Measurements from ENCODE around the gene HORMAD2. TPM values are rescaled to one million over a fixed set of nuclear protein-coding genes. Genes with fewer than 3 reads are reported as not detected.
A peak's percentile ranks its signal among the peaks of the same experiment; 100 is the strongest.
"Not testable (repeated sequence)": the region's sequence is repeated elsewhere in the genome, so short reads cannot be mapped to it uniquely, and the experiment has no call there.

The HORMAD2 gene
- total RNA-seq, 1 donor from 2014 or later, result not detected

DNA sequence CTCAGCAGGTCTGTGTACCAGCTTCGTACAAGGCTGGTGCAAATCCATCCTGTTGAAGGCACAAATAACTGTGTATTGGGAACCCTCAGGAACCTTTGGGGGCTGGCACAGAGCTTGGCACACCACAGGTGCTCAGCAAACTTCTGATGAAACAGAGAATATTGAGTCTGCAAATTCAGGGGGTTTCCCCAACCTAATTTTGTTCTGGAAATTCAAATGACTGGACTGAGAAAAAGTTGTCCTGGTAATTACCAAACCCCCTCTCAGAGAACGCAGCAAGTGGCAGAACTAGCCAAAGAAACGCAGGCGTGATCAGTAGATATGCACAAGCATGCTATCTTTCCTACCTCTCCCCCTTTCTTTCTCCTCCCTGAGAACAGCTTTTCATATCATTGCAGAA is 118.7 kb downstream of the HORMAD2 start:
- no peaks in the 10 kb centered on the region for H4K20me1 ChIP-seq (ENCODE audit: low read depth)
- H3K4me1 ChIP-seq, result peaks cover 8% of the 10 kb centered on the region
- no peaks in the 10 kb centered on the region for H3K9me3 ChIP-seq (ENCODE audit: low read depth)
- Mint-ChIP-seq H3K27me3 (ENCODE audit: insufficient read depth, low read depth) (peaks cover 5% of the 10 kb centered on the region), H3K4me1 (peaks cover 23% of the 10 kb centered on the region), H3K27ac (no peak overlapping the region), H3K4me3 (no peak overlapping the region), H3K36me3 (no peaks in the 10 kb centered on the region), H3K9me3 (peaks cover 5% of the 10 kb centered on the region)
- H3K36me3 ChIP-seq, result no peaks in the 10 kb centered on the region
- H2AFZ ChIP-seq (replicated peaks), result no peak overlapping the region
- no peak overlapping the region for H3K27ac ChIP-seq
- no peaks in the 10 kb centered on the region for H3K79me2 ChIP-seq (ENCODE audit: low read depth)
- TF ChIP-seq, protein P1, sequence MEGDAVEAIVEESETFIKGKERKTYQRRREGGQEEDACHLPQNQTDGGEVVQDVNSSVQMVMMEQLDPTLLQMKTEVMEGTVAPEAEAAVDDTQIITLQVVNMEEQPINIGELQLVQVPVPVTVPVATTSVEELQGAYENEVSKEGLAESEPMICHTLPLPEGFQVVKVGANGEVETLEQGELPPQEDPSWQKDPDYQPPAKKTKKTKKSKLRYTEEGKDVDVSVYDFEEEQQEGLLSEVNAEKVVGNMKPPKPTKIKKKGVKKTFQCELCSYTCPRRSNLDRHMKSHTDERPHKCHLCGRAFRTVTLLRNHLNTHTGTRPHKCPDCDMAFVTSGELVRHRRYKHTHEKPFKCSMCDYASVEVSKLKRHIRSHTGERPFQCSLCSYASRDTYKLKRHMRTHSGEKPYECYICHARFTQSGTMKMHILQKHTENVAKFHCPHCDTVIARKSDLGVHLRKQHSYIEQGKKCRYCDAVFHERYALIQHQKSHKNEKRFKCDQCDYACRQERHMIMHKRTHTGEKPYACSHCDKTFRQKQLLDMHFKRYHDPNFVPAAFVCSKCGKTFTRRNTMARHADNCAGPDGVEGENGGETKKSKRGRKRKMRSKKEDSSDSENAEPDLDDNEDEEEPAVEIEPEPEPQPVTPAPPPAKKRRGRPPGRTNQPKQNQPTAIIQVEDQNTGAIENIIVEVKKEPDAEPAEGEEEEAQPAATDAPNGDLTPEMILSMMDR (IDR thresholded peaks at IDR 0.05), result no peak
- TF ChIP-seq EZH2 (IDR thresholded peaks at IDR 0.05) (no peak), EZH2phosphoT487 (IDR thresholded peaks at IDR 0.05) (no peak)
- H3K9ac ChIP-seq, result no peak overlapping the region
- peaks cover 9% of the 10 kb centered on the region for H3F3A ChIP-seq (ENCODE audit: low read depth)
- no peak overlapping the region for H3K4me3 ChIP-seq
- no peaks in the 10 kb centered on the region for H3K27me3 ChIP-seq
- no peak overlapping the region for H3K4me2 ChIP-seq
- no peak for DNase-seq (ENCODE audit: low spot score)

DNA sequence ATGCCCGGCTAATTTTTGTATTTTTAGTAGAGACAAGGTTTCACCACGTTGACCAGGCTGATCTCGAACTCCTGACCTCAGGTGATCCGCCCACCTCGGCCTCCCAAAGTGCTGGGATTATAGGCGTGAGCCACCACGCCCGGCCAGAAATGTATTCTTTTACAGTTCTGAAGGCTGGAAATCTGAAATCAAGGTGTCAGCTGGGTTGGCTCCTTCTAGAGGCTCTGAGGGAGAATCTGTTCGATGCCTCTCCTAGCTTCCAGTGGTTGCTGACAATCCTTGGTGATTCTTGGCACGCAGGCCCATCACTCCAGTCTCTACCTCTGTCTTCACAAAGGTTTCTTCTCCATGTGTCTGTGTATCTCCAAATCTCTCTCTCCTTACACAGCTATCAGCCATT is 120.6 kb downstream of the HORMAD2 start:
- peaks cover 16% of the 10 kb centered on the region for H3K4me1 Mint-ChIP-seq

DNA sequence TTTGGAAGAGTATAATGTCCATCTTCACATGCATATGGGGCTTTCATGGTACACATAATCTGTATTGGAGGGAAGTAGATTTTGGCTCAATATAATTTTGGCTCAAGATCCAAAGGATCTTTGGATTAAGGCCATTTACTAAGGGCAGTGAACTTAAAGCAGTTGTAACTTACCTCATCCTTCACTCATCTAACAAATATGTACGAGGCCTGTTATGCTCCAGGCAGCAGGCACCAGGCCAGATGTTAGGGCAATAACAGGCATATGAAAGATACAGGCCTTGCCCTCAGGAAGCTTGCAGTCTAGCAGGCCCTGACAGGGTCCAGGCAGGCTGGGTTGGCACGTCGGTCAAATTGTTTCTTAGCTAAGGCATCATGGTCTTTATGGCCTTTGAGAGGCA is 121.7 kb downstream of the HORMAD2 start:
- Mint-ChIP-seq H3K27me3 (ENCODE audit: insufficient read depth, low read depth) (peaks cover 12% of the 10 kb centered on the region), H3K4me1 (peaks cover 9% of the 10 kb centered on the region), H3K4me3 (no peak overlapping the region), H3K9me3 (peaks cover 5% of the 10 kb centered on the region), H3K36me3 (no peaks in the 10 kb centered on the region), H3K27ac (no peak overlapping the region)
- Histone ChIP-seq H4K20me1 (ENCODE audit: low read depth) (no peaks in the 10 kb centered on the region), H2AFZ (replicated peaks) (no peak overlapping the region), H3F3A (ENCODE audit: low read depth) (peaks cover 3% of the 10 kb centered on the region), H3K27me3 (no peaks in the 10 kb centered on the region), H3K4me1 (peaks cover 8% of the 10 kb centered on the region), H3K36me3 (no peaks in the 10 kb centered on the region), H3K9me3 (ENCODE audit: low read depth) (no peaks in the 10 kb centered on the region), H3K27ac (no peak overlapping the region), H3K79me2 (ENCODE audit: low read depth) (no peaks in the 10 kb centered on the region), H3K4me3 (no peak overlapping the region), H3K4me2 (no peak overlapping the region), H3K9ac (no peak overlapping the region)
- no peak for DNase-seq (ENCODE audit: low spot score)
- TF ChIP-seq EZH2 (IDR thresholded peaks at IDR 0.05) (no peak), EZH2phosphoT487 (IDR thresholded peaks at IDR 0.05) (no peak)
- TF ChIP-seq, protein P1 (IDR thresholded peaks at IDR 0.05), result no peak

More for the DNA sequence above, 120.6 kb downstream of the HORMAD2 start:
- not testable (repeated sequence) for H2AFZ ChIP-seq (replicated peaks); H3K9me3 Mint-ChIP-seq; H3K27ac ChIP-seq; H3K27me3 ChIP-seq; H3K4me3 Mint-ChIP-seq; H3K36me3 Mint-ChIP-seq; H3K4me3 ChIP-seq; H3K4me2 ChIP-seq; H3K36me3 ChIP-seq; H3K79me2 ChIP-seq (ENCODE audit: low read depth); H3K9me3 ChIP-seq (ENCODE audit: low read depth); H3K9ac ChIP-seq; H3K4me1 ChIP-seq; H3F3A ChIP-seq (ENCODE audit: low read depth); H3K27ac Mint-ChIP-seq; H4K20me1 ChIP-seq (ENCODE audit: low read depth); DNase-seq (ENCODE audit: low spot score)
- peaks cover 11% of the 10 kb centered on the region for H3K27me3 Mint-ChIP-seq (ENCODE audit: insufficient read depth, low read depth)

DNA sequence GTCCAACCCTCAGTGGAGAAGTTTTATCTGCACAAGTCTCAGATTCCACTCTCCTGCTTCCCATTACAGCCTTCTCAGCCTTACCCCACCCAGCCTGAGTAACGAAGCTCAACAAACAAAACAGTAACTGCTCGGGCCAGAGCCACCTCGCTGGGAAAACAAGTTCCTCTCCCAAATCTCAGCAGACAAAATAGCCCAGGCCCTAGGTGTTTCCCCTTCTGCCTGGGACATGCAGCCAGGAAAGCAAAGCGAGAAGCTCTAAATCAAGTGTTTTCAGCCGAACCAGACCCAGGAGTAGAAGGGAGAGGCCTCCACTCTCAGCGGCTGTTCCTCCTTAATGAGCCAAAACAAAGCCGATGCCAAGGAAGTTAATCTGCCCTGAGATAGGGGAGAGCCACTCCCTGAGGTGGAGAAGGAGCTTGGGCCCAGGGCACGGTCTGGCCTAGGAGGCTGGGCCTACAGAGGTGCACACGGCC is 122.3 kb downstream of the HORMAD2 start:
- Mint-ChIP-seq H3K27ac (no peak overlapping the region), H3K4me1 (peaks cover 12% of the 10 kb centered on the region), H3K27me3 (ENCODE audit: insufficient read depth, low read depth) (peaks cover 15% of the 10 kb centered on the region), H3K36me3 (no peaks in the 10 kb centered on the region), H3K4me3 (no peak overlapping the region), H3K9me3 (peaks cover 5% of the 10 kb centered on the region)
- H3K9ac ChIP-seq, result no peak overlapping the region
- no peaks in the 10 kb centered on the region for H4K20me1 ChIP-seq (ENCODE audit: low read depth)
- H3K4me3 ChIP-seq, result no peak overlapping the region
- no peaks in the 10 kb centered on the region for H3K79me2 ChIP-seq (ENCODE audit: low read depth)
- H3K27me3 ChIP-seq, result no peaks in the 10 kb centered on the region
- peak overlapping the region; percentile 61 for H3K27ac ChIP-seq
- TF ChIP-seq EZH2phosphoT487 (IDR thresholded peaks at IDR 0.05) (no peak), EZH2 (IDR thresholded peaks at IDR 0.05) (no peak)
- TF ChIP-seq, protein P1 (IDR thresholded peaks at IDR 0.05), result no peak
- H3K4me2 ChIP-seq, result peak overlapping the region; percentile 47
- no peaks in the 10 kb centered on the region for H3K9me3 ChIP-seq (ENCODE audit: low read depth)
- no peaks in the 10 kb centered on the region for H3K36me3 ChIP-seq
- peak overlapping the region; percentile 80 for H2AFZ ChIP-seq (replicated peaks)
- peak; percentile 45 for DNase-seq (ENCODE audit: low spot score)
- H3F3A ChIP-seq (ENCODE audit: low read depth), result no peaks in the 10 kb centered on the region
- H3K4me1 ChIP-seq, result peaks cover 13% of the 10 kb centered on the region
